Chondrocyte (in vitro differentiated cells): ENCODE results near the gene SLC25A28. TPM values are rescaled to one million over a fixed set of nuclear protein-coding genes. Genes with fewer than 3 reads are reported as not detected.
A peak's percentile ranks its signal among the peaks of the same experiment; 100 is the strongest.

ENCODE experiments used
- DNase-seq: peaks from one replicate; pipeline ENCODE4 v3.0.0; 2021; ENCODE audit warnings: mixed read lengths, low spot score
- H3K27ac Mint-ChIP-seq: one replicate; pipeline ENCODE4 v1.8.0; 2021; ENCODE audit warnings: mild to moderate bottlenecking, moderate library complexity, mixed read lengths; ENCODE audit not compliant: unreplicated experiment
- H3K27me3 Mint-ChIP-seq: 2 replicates; pipeline ENCODE4 v1.8.0; 2021; ENCODE audit warnings: low read depth, mixed read lengths
- H3K36me3 Mint-ChIP-seq: 2 replicates; pipeline ENCODE4 v1.8.0; 2021; ENCODE audit warnings: low read depth, mixed read lengths
- H3K4me1 Mint-ChIP-seq: 2 replicates; pipeline ENCODE4 v1.8.0; 2021; ENCODE audit warnings: low read depth, mild to moderate bottlenecking, mixed read lengths
- H3K4me3 Mint-ChIP-seq: one replicate; pipeline ENCODE4 v1.8.0; 2021; ENCODE audit warnings: mild to moderate bottlenecking, moderate library complexity, mixed read lengths; ENCODE audit not compliant: unreplicated experiment
- H3K9me3 Mint-ChIP-seq: 2 replicates; pipeline ENCODE4 v1.8.0; 2021; ENCODE audit warnings: low read depth, mixed read lengths
- CTCF ChIP-seq: fragments of 200-600 bp; sonication (generic); IDR thresholded peaks from 2 replicates; pipeline ENCODE4 v1.5.0; 2021; ENCODE audit warnings: antibody characterized with exemption, mild to moderate bottlenecking, moderate library complexity
- long read RNA-seq: library from polyadenylated mRNA; stranded (forward); transcript quantifications from one replicate; pipeline ENCODE4 v2.0.0, GENCODE V29; 2021
- total RNA-seq: library from RNA; stranded (reverse); gene quantifications from 3 replicates; pipeline ENCODE4 v1.2.1, GENCODE V29; 2021

SLC25A28 gene
- 26.4 to 46.7 TPM (median 31.9 TPM) in 3 replicates for total RNA-seq
- long read RNA-seq, transcript SLC25A28-201 (4 exons, 1,451 nt), result major isoform, 9 of 25 reads
- long read RNA-seq, partial matches to known transcripts, result 2 of 25 reads
- long read RNA-seq, other reads (novel, unspliced or antisense), result 12 of 25 reads

GRCh38 chr10:99619851-99620710 is at the start of gene SLC25A28:
TSS of gene SLC25A28 (minus strand) at chr10:99620439. CDS start at chr10:99620335, 104 bp downstream.
- no peaks in the 10 kb centered on the region for H3K9me3 Mint-ChIP-seq
- H3K27me3 Mint-ChIP-seq, result no peaks in the 10 kb centered on the region
- DNase-seq, result peak; percentile 98
- H3K27ac Mint-ChIP-seq, result peak within 1 kb of the TSS; percentile 97
- no peak for TF ChIP-seq CTCF
- no peaks in the 10 kb centered on the region for H3K36me3 Mint-ChIP-seq
- H3K4me1 Mint-ChIP-seq, result peaks cover 35% of the 10 kb centered on the region
- peak within 1 kb of the TSS; percentile 79 for H3K4me3 Mint-ChIP-seq

DNA sequence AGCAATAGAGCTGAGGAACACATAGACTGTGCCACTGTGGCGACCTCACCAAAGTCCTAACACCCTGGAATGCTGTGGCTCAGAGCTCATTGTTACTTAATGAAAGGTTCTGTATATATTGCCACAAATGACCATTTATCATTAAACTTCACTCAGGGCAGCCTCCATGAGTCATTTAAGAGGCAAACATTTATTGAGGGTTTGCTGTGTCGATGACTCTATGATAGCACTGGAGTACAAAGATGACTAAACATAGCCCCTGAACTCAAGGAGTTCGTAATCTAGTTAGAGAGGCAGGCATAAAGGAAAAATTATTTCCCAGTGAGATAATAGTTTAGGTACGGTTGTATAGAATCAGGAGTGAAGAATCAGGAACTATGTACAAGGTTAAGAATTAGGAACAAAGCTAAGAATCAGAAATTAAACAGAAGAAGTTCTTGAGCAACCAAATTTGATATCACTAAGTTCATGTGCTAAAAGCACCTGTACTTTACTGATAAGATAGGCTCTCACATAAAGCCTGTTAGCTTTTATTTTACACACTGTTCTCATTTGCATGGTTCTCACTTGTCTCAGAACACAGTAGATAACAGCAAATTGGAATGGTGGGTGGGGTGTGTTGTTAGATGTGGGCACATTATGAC is 47.0 kb upstream of the SLC25A28 start:
- TF ChIP-seq CTCF, result no peak
- peaks cover 2% of the 10 kb centered on the region for H3K4me1 Mint-ChIP-seq
- no peaks in the 10 kb centered on the region for H3K27me3 Mint-ChIP-seq
- no peaks in the 10 kb centered on the region for H3K9me3 Mint-ChIP-seq
- DNase-seq, result no peak
- H3K27ac Mint-ChIP-seq, result no peak overlapping the region
- H3K4me3 Mint-ChIP-seq, result no peak overlapping the region
- H3K36me3 Mint-ChIP-seq, result peaks cover 16% of the 10 kb centered on the region

DNA sequence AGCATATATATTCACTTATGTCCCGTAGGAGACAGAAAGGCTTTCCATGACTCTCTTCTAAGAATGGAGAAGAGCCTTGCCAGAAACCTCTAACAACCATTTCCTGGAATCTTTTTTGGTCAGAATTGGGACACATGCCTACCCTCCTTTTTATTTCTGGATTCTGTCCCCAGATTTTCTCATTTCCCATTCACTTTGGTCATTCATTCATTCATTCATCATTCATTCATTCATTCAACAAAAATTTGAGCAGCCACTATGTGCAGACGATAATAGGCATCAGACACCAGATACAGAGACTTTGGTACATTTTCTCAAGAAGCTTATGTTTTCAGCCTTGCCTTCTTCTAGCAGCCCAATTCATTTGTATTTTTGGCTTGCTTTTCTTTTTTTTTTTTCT is 45.1 kb upstream of the SLC25A28 start:
- Mint-ChIP-seq H3K4me1 (peaks cover 21% of the 10 kb centered on the region), H3K36me3 (peaks cover 15% of the 10 kb centered on the region), H3K27me3 (no peaks in the 10 kb centered on the region), H3K9me3 (no peaks in the 10 kb centered on the region), H3K27ac (no peak overlapping the region), H3K4me3 (no peak overlapping the region)
- TF ChIP-seq CTCF, result no peak
- DNase-seq, result no peak

GRCh38 chr10:99661377-99661763 is 41.1 kb upstream of the SLC25A28 start:
- H3K9me3 Mint-ChIP-seq, result no peaks in the 10 kb centered on the region
- no peaks in the 10 kb centered on the region for H3K27me3 Mint-ChIP-seq
- peaks cover 9% of the 10 kb centered on the region for H3K36me3 Mint-ChIP-seq
- H3K4me1 Mint-ChIP-seq, result peaks cover 36% of the 10 kb centered on the region
- peak overlapping the region; percentile 51 for H3K4me3 Mint-ChIP-seq
- no peak for DNase-seq
- no peak for TF ChIP-seq CTCF
- peak overlapping the region; percentile 92 for H3K27ac Mint-ChIP-seq

DNA sequence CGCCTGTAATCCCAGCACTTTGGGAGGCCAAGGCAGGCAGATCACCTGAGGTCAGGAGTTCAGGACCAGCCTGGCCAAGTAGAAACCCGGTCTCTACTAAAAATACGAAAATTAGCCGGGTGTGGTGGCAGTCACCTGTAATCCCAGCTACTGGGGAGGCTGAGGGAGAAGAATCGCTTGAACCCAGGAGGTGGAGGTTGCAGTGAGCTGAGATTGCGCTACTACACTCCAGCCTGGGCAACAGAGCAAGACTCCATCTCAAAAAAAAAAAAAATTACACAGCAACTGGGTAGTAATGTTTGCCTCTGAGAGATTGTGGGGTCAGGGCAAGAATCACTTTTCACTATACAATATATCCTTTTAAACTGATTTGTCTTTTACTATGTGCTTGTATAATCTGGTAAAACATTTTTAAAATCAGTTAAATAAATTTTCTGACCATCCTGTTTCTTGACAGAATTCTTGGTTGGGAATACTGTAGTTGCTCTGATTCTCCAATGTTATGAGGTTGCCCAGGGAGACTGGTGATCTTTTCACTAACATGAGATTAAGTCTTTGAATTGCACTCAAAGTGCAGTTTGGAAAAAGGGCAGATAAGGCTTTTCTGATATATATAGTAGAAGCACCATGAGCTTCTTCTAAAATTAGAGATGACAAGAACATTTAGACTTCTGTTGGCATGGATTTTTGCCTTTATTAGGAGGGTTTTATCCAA is 40.6 kb upstream of the SLC25A28 start:
- Mint-ChIP-seq H3K9me3 (no peaks in the 10 kb centered on the region), H3K27ac (peak overlapping the region; percentile 92), H3K4me1 (peaks cover 36% of the 10 kb centered on the region), H3K4me3 (peak overlapping the region; percentile 51), H3K27me3 (no peaks in the 10 kb centered on the region), H3K36me3 (peaks cover 7% of the 10 kb centered on the region)
- TF ChIP-seq CTCF, result no peak
- DNase-seq, result no peak
